ENCODE measurements around the gene PHC2.

- TF ChIP-seq CTCF (conservative IDR thresholded peaks at IDR 0.05) (peak; percentile 98), ZFX (IDR thresholded peaks at IDR 0.05) (no peak)
These were observed 63.1 kb downstream of the PHC2 start for GRCh38 chr1:33367485-33368405.
